A673 (cell line): ENCODE measurements around the gene FGD4. TPM values are rescaled to one million over a fixed set of nuclear protein-coding genes. Genes with fewer than 3 reads are reported as not detected.

ENCODE experiments used
- BruUV-seq: library from RNA; stranded (reverse); fragments of 400-500 nt; replicated peaks from 2 replicates; lab custom pipeline; 2021; lab: Mats Ljungman, UMichigan
- CTCF ChIA-PET: fragments of 300-600 bp; sonication (Branson Sonifier 250); formaldehyde crosslinking; loops from one replicate; lab custom pipeline; 2022; ENCODE audit warnings: antibody characterized with exemption; lab: Charles Lee
- POLR2A ChIA-PET: fragments of 300-600 bp; sonication (Branson Sonifier 250); formaldehyde crosslinking; loops from one replicate; lab custom pipeline; 2022; ENCODE audit warnings: antibody characterized with exemption; ENCODE audit not compliant: low non-redundant PET; lab: Charles Lee
- DNase-seq: peaks from one replicate; pipeline ENCODE4 v3.0.0-alpha.2; 2015; ENCODE audit warnings: low spot score
- H3K27ac ChIP-seq: fragments of 200-600 bp; sonication (generic); 2 replicates; pipeline ENCODE4 v1.5.1; 2016; ENCODE audit warnings: mixed run types, low read depth, mild to moderate bottlenecking, mixed read lengths, antibody characterized with exemption, low read length; ENCODE audit not compliant: poor library complexity, severe bottlenecking
- H3K27me3 ChIP-seq: fragments of 200-600 bp; sonication (generic); replicated peaks from 2 replicates; pipeline ENCODE4 v1.6.1; 2017; ENCODE audit warnings: mixed run types, low read depth, mild to moderate bottlenecking, mixed read lengths, antibody characterized with exemption, low read length; ENCODE audit not compliant: insufficient read depth, poor library complexity
- H3K36me3 ChIP-seq: fragments of 200-600 bp; sonication (generic); 2 replicates; pipeline ENCODE4 v1.6.1; 2016; ENCODE audit warnings: mixed run types, mild to moderate bottlenecking, mixed read lengths, antibody characterized with exemption, low read length; ENCODE audit not compliant: insufficient read depth, poor library complexity, severe bottlenecking
- H3K4me1 ChIP-seq: fragments of 200-600 bp; sonication (generic); 2 replicates; pipeline ENCODE4 v1.6.1; 2017; ENCODE audit warnings: mixed run types, mild to moderate bottlenecking, mixed read lengths, antibody characterized with exemption, low read length; ENCODE audit not compliant: insufficient read depth, poor library complexity, severe bottlenecking
- H3K4me3 ChIP-seq: fragments of 200-600 bp; sonication (generic); 2 replicates; pipeline ENCODE4 v1.5.1; 2016; ENCODE audit warnings: low read depth, mixed run types, mild to moderate bottlenecking, mixed read lengths, low read length; ENCODE audit not compliant: poor library complexity, severe bottlenecking
- H3K9me3 ChIP-seq: fragments of 200-600 bp; sonication (generic); 2 replicates; pipeline ENCODE4 v1.6.1; 2016; ENCODE audit warnings: mixed run types, low read depth, mild to moderate bottlenecking, mixed read lengths, antibody characterized with exemption, low read length; ENCODE audit not compliant: poor library complexity, severe bottlenecking
- CTCF ChIP-seq: fragments of 300-800, 200-600 bp; sonication (generic); conservative IDR thresholded peaks from 2 replicates; pipeline ENCODE4 v1.5.1; 2017; ENCODE audit warnings: low read depth, mild to moderate bottlenecking, antibody characterized with exemption, low read length, moderate library complexity, mixed read lengths
- EZH2 ChIP-seq: fragments of 200-600 bp; sonication (generic); IDR thresholded peaks from 2 replicates; pipeline ENCODE4 v1.6.1; 2017; ENCODE audit warnings: borderline replicate concordance, low read depth, mild to moderate bottlenecking, mixed read lengths, antibody characterized with exemption, low read length; ENCODE audit not compliant: poor library complexity, severe bottlenecking
- intact Hi-C: fragments of 100-400 bp; cut with micrococcal nuclease; formaldehyde crosslinking; loops from one replicate; pipeline ENCODE4 v1.10.0; 2022; ENCODE audit not compliant: unreplicated experiment
- total RNA-seq: library from RNA; stranded (reverse); gene quantifications from 2 replicates; pipeline ENCODE4 v1.2.3, GENCODE V29; 2021

FGD4 gene
- total RNA-seq, 1 experiment from 2014 or later = 21.5 TPM

- Histone ChIP-seq H3K36me3 (no peaks in the 10 kb centered on the region), H3K27ac (no peak overlapping the region), H3K4me3 (no peak overlapping the region), H3K4me1 (peaks cover 20% of the 10 kb centered on the region), H3K9me3 (no peaks in the 10 kb centered on the region), H3K27me3 (no peaks in the 10 kb centered on the region)
- no peak for TF ChIP-seq CTCF
- TF ChIP-seq EZH2 = no peak
- DNase-seq = no peak
- BruUV-seq = no TSS peak
- POLR2A ChIA-PET = no interaction called here
- CTCF ChIA-PET = no interaction called here
- intact Hi-C loops = no loop called here
Observed at GRCh38 chr12:32450768-32451167, 51.4 kb downstream of the FGD4 start.

GRCh38 chr12:32451816-32452215 lies 52.5 kb downstream of the FGD4 start:
- Histone ChIP-seq H3K27ac (no peak overlapping the region), H3K36me3 (no peaks in the 10 kb centered on the region), H3K27me3 (no peaks in the 10 kb centered on the region), H3K9me3 (no peaks in the 10 kb centered on the region), H3K4me1 (peaks cover 29% of the 10 kb centered on the region), H3K4me3 (no peak overlapping the region)
- POLR2A ChIA-PET = no interaction called here
- no peak for TF ChIP-seq CTCF
- no peak for TF ChIP-seq EZH2
- peak; percentile 53 for DNase-seq
- no TSS peak for BruUV-seq
- CTCF ChIA-PET = interaction anchor here (0.7 kb wide), 1 partner anchor 304 kb away, joined by 3 read pairs; the partner anchor contains the start of gene YARS2
- intact Hi-C loops = no loop called here

- DNase-seq = peak; percentile 64
- no peaks in the 10 kb centered on the region for H3K27me3 ChIP-seq
- H3K36me3 ChIP-seq = no peaks in the 10 kb centered on the region
- ChIA-PET POLR2A (no interaction called here), CTCF (no interaction called here)
- H3K9me3 ChIP-seq = no peaks in the 10 kb centered on the region
- H3K27ac ChIP-seq = no peak overlapping the region
- intact Hi-C loops = no loop called here
- H3K4me1 ChIP-seq = peaks cover 31% of the 10 kb centered on the region
- no peak for TF ChIP-seq EZH2
- no peak for TF ChIP-seq CTCF
- no peak overlapping the region for H3K4me3 ChIP-seq
- no TSS peak for BruUV-seq
Observed at GRCh38 chr12:32454075-32454474, 54.7 kb downstream of the FGD4 start.
